Measurements from ENCODE around the gene BABAM1.
A peak's percentile ranks its signal among the peaks of the same experiment; 100 is the strongest.
"Not testable (repeated sequence)": the region's sequence is repeated elsewhere in the genome, so short reads cannot be mapped to it uniquely, and the experiment has no call there.

The BABAM1 gene

DNA sequence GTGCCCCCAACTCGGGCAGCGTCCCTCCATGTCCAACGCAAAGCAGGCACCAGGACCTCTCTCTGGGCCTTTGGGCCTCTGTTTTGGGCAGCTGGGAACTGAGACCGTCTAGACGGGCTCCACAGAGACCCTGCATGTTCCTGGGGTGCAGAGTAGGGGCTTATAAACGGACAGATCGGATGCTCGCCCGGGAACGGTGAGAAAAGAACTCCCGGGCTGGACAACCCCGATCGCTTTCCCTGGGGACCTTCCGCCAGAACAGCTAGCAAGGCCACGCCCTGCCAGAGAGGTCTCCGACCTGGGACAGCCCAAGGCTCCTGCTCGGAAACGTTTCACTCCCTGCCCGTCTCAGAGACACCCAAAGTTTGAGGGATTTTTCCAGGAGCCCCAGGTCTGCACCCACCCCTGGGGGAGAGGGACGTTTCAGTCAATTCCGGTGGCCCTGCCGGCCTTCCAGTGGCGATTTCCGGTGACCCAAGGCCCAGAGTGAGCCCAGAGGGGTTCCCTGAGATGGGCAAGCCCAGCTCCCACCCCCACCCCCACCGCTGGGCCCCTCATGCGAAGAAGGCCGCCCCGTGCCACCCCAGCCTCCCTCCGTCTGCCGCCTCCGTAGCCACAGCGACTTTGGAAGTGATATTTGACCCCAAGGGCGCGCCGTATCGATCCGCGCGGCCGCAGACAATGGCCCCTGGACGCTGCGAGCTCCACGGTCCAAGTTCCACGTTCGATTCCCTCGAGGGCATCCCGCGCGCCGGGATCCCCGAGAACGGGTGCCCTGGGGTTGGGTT, 23.2 kb upstream of the BABAM1 start:
- DNase-seq (ENCODE audit: low read depth) = no peak

DNA sequence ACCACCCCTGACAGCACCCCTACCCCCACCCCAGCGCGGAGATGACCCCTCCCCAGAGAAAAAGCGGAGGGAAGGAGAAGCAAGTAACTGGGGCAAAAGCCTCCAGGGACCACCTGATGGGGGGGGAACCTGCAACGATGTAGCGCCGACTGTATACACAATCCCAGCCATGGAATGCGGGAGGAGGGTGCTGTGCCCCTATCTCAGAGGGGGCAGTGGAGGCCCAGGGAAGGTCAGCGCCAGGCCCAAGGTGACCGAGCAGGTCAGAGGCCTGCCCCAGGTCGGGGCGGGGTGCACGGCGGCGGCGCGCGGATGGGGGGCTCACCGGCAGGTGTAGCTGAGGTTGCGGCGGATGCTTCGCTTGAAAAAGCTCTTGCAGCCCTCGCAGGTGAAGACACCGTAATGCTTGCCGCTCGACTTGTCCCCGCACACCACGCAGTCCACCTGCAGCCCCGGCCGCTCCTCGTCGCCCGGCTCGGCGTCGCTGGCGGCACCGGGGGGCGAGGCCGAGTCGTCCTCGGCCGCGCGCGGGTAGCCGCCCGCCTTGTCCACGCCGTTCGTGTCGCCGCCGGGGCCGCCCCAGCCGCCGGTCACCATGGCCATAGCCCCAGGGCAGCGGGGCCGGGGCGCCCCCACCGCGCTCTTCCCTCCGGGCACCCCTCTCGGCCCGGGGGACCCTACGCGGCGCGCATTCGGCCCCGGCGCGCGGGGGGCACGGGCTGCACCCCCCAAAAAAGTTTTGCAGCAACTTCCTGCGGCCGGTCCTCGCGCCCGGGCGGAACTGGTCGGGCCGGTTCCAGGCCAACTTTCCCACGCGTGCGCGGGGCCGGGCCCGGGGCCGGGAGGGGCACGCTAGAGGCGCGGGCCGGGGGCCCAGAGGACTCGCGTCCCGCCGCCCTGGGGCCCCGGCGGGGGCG, 22.4 kb upstream of the BABAM1 start:
- DNase-seq (ENCODE audit: low read depth) = no peak

DNA sequence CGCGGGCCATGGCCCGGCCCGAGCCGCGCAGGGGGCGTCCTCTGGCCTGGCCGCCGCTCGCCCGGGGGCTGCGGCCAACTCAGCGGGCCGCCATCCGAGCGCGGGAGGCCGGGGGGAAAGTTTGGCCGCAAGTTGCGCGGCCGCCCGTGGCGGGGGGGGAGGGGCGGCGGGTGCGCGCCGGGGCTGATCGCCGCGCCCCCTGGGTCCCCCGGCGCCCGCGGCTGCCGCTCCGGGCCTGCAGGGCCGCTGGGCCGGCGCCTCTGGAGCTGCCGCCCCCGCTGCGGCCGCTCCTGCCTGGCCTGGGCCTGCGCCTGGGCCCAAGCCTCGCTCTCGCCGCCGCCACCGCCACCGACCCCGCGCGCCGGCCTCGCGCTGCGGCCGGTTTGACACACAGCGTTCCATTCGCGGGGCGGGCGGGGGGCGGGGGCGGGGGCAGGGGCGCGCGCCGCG, 21.7 kb upstream of the BABAM1 start, which contains the start of gene NR2F6:
Gene NR2F6 (minus strand): TSS at position 385 of the 450 bp plus-strand sequence. CDS start 699 bp downstream, outside the sequence.
- DNase-seq (ENCODE audit: low read depth) = no peak

DNA sequence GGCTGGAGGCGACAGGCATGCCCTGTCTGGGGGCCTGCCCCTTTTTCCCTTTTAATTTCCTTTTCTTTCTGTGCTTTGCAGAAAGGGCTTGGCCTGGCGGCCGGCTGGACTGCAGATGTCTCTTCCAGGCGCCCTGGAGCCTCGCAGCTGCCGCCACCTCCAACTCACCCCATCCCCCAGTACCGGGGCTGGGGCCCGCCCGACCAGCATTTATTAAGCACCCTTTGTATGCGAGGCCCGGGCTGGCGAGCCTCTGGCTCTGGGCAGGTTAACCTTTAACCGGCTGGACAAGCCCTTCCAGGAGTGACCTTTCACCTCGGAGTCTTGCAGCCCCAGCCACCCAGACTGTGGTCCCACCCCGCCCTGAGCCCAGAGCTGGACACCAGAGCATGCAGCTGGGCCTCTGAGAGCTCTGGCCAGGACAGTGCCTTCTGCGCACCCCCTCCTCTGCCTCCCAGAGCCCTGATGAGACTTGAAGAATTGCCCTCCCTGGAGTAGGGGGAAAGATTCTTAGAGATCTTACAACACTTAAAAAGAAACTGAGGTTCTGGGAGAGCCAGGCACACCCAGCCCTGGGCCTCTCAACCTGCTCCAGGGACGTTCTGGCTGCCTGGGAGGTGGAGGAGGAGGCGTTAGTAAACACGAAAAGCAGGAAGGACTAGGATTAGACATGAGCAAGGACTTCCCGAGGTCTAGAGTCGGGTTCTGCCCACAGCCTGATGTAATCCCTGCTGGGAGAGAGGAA, 20.4 kb upstream of the BABAM1 start:
- DNase-seq (ENCODE audit: low read depth) = no peak

DNA sequence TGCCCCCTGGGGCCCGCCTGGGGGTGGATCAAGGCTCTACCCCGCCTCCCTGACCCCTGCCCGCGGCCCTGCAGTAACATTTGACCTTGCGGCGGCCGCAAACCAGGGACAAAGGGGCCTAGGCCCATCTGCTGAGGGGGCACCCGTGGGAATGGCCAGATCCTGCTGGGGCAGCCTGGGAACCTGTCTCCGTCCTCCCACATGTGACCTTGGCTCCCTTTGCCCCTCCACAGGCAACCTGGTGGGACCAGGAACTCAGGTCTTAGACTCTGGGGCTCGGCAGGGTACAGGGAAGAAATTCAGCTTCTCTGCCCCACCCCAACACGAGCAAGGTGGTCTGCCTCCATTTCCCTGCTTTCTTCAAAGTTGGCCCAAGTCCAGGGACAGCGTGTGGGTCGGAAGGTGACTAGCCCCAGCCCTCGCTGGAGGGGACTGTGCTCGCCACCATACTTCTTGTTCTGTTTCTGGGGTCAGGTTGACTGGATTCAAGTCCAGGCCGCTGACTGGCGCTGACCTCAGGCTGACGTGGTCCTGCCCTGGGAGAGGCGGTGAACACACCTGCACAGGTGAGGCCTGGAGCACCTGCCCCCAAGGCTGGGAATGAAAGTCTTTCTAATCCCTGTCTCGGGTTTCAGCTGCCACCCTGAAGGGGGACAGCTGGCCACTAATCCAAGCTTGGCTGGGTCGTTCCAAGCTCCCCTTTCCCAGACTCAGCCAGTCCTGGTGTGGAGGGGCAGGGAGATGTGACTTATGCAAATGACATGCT, 19.0 kb upstream of the BABAM1 start:
- no peak for DNase-seq (ENCODE audit: low read depth)

DNA sequence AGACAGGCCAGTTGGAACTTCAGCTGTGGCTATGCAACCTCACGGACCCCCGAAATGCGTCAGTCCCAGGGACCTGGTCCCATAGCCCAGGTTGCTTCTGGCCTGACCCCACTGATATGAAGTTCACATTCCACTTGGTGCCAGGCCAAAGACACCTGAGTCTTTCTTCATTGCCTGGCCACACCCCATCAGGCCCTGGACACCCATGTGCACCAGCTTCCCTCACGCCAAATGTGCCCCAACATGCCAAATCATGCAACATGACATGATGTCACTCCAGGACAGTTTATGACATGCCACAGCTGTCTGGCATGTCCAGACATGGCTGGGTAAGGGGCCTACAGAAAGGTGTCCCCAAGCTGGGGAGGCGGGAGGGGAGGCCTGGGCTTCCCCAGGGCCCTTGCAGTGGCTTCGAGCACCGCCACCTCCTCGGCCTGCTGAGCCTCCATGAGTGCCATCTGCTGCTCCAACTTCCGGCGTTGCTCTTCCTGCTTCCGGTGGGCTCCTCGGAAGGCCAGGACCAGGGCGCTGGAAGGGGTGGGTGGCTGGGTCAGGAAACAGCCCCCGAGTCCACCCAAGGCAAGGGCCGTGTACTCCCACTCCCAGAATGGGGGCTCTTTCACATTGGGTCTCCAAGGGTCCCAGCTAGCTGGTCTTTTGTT, 17.2 kb upstream of the BABAM1 start:
- no peak for DNase-seq (ENCODE audit: low read depth)

DNA sequence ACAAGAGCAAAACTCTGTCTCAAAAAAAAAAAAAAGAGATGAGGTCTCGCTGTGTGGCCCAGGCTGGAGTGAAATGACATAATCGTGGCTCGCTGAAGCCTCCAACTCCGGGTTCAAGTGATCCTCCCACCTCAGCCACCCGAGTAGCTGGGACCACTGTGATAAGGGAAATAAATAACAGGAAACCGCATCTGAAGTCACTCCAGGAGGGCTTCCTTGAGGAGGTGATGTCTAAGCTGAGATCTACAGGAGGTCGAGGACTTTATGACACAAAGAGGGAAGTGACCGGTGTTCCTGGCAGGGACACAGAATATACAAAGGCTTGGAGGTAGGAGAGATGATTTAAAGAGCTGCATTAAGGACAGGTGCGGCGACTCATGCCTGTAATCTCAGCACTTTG, 12.6 kb upstream of the BABAM1 start:
- no peak for DNase-seq (ENCODE audit: low read depth)

DNA sequence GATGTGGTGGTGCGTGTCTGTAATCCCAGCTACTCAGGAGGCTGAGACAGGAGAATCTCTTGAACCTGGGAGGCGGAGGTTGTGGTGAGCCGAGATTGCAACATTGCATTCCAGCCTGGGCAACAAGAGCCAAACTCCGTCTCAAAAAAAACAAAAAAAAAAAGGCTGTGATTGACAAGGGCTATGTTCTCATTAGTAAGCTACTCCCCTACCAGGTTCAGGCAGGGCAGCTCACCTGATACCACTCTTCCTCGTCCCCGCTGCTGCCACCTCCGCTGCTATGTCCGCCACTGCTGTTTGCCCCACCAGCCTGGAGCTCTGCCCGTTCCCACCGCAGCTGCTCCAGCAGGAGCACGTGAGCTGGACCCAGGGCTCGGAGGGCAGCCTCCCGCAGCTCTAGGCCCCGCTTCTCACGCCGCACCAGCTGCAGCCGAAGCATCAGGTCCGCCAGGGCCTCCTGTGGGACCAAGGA, 12.1 kb upstream of the BABAM1 start:
- DNase-seq (ENCODE audit: low read depth) = no peak

DNA sequence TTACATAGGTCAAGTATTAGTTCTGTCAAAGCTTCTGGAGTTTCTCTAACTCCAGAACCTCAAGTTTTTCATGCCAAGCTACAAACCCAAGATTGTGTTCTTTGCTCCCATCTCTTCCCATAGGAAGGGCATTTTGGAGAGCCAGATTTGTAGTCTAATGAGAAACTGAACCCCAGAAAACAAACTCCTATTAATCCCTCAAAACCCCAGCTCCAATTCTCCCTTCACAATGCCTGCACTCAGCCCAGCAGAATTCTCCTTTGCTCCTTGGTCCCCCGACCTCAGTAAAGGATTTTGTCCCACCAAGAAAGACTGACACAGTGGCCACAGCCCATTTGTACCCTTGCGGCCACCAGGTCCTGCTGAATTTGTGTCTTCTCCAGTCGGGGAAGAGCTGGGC, 11.1 kb upstream of the BABAM1 start:
- no peak for DNase-seq (ENCODE audit: low read depth)

DNA sequence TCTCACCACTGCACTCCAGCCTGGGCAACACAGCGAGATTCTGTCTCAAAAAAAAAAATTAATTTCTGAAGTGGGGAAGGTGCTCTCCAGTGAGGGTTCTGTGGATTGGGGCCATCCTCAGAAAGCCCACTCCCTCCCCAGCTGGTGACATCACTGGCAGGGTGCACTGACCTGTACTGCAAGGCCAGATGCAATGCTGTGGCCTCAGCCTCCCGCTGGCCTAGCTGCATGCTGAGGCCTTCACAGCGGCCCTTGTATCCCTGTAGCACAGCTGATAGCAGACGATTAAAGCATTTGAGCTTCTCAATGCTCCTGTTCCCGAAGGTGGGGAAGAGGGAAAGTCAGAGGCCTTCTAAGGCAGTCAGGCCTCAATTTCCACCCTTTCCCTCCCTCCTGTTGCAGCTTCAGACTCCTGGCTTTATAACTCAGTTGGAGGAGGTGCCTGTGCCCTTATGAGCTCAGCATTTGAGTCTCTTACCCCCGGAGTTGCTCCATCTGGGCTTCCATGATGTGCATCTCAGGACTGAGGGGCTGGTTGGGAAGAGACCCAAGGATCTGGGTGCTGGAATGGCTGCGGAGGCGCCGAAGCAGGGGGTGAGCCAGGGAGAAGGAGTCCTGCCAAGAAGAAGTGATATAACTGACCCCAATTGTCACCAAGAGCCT, 8.0 kb upstream of the BABAM1 start:
- DNase-seq (ENCODE audit: low read depth) = no peak

DNA sequence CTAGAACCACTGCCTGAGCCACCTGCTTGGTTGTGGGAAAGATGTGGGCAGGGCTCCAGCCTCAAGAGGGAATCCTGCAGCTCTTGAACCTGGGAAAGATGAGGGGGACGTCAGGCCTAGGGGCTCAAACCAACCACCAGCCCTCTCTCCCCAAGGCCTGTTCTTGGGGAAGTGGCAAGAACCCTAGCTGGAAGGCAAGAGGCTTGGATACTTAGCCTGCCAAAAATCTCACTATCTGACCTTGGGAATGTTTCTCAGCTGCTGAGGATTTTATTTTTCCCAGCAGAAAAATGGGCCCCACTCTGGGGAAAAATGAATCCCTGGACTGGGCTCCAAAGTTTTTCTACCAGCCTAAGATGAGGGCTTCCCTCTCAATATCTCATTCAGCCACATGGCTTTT, 7.3 kb upstream of the BABAM1 start:
- no peak for DNase-seq (ENCODE audit: low read depth)

DNA sequence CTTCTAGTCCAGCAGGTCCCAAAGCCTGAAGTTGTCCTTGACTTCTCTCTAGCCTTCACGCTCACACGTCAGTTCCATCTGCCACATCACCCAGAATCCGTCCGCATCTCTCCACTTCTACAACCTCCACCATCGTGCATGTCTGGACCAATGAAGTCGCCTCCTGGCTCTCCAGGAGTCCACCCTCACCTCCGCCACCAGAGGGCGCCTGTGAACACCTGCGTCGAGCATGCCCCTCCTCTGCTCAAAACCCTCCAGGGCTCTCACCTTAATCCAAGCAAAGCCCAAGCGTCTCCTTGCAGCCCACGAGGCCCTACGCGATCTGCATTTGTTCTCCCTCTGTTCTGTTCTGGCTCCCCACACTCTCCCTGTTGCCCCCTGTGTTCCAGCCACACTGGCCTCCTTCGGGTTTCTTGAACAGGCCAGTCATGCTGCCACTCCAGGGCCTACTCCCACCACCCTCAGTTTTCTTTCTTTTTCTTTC, 6.4 kb upstream of the BABAM1 start:
- peak; percentile 93 for DNase-seq (ENCODE audit: low read depth)

DNA sequence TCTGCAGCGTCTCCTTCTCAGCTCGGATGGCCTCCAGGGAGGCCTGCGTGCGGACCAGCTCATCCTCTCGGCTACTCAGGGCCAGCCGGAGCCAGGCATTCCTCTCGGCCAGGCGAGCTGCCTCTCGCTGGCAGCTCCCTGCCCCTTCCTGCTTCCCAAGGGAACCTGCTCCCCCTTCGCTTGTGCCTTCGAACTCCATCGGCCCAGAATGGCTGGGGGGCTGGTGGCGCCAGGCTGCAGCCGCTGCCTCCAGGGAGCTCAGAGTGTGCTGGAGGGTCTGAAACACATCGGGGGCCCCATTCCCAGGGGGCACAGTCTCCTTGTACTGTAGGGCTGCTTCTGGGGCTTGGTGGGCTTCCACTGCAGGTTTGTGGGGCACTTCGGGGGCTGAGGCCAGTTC, 4.7 kb upstream of the BABAM1 start:
- DNase-seq (ENCODE audit: low read depth) = no peak

DNA sequence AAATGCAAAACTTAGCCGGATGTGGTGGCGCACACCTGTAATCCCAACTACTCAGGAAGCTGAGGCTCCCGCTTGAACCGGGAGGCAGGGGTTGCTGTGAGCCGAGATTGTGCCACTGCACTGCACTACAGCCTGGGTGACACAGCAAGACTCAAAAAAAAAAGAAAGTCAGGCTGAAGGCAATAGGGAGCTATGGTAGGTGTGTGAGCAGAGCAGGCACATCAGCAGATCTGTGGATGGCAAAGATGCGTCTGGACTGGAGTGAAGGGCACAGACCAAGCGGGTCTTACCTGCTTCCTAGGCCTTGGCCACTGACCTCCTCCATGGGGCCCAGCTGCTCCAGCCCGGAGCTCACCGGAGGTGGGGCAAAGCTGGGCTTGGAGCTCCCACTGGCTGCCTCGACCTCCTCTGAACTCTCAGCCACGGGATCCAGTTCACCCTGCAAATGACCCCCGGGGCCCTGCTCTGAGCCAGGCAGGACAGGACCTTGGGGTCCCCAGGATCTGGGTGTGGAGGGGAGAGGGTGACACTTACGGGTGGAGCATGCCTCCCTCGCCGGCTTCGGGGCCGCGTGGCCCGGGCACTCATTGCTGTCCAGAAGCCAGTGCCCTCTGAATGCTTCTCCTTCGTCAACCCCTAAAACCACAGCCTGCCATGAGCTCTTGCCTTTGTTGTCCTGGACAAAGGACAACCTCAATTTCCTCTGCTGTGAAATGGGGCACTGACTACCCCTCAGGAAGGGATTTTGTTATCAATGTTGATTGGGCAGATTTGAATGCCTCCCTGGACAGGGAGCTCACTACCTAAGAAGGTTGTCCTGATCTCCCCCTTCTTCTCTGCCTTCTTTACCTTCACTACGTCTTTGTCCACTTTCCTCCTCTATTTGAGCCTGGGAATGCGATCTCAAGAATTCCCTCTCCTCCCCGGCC, 3.3 kb upstream of the BABAM1 start:
- DNase-seq (ENCODE audit: low read depth) = no peak

DNA sequence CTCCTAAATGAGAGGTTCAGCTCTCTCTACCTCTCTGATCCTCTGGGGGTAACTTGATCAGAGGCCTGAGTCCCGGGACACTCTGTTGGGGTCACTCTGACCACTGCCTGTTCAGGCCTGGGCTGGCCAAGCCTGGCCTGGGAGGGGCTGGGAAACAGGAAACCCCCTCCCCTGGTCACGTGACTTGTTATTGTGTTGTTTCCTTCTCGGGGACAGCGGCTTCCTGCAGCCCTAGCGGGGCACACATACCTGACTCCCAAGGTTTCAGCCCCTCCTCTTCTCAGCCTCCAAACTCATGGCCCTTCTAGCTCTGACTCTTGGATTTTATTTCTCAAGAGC, 2.6 kb upstream of the BABAM1 start, which contains the start of gene USHBP1:
Gene USHBP1 (minus strand): TSS at position 105 of the 339 bp plus-strand sequence. CDS start 446 bp downstream, outside the sequence.
- no peak for DNase-seq (ENCODE audit: low read depth)

DNA sequence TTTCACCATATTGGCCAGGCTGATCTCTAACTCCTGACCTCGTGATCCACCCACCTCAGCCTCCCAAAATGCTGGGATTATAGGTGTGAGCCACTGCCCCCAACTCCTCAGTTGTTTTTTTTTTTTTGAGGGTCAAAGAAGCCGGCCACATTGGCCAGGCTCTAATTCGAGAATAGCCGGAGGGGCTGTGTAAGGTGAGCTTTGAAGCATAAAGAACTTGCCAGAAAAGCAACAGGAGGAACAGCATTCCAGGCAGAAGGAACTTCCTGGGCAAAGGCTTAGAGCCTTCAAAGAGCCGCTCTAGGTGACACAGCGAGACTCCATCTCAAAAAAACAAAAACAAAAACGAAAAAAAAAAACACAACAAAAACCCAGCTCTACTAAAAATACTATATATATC, 1.2 kb upstream of the BABAM1 start:
- no peak for DNase-seq (ENCODE audit: low read depth)

DNA sequence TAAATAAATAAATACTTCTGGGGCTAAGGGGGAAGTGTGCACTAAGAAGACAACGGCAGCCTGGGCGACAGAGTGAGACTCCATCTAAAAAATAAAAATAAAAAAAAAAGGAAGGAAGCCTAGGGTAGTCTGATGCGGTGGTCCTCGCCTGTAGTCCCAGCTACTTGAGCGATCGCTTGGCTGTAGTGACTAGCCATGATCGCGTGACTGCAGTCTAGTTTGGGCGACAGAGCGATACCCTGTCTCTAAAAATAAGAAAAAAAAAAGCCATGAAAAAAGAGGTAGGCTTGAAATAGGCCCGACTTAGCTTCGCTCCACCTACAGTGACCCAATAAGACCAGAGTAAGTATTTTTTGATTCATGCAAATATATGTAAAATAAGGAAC, 661 bp upstream of the BABAM1 start:
- DNase-seq (ENCODE audit: low read depth) = no peak

DNA sequence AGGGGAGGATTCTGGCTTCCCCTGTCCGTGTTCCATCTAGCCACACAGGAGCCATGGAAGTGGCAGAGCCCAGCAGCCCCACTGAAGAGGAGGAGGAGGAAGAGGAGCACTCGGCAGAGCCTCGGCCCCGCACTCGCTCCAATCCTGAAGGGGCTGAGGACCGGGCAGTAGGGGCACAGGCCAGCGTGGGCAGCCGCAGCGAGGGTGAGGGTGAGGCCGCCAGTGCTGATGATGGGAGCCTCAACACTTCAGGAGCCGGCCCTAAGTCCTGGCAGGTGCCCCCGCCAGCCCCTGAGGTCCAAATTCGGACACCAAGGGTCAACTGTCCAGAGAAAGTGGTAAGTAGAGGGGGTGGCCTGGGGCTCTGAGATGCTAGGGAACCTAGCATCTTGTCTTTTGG, 1.5 kb downstream of the BABAM1 start:
- DNase-seq (ENCODE audit: low read depth) = no peak

DNA sequence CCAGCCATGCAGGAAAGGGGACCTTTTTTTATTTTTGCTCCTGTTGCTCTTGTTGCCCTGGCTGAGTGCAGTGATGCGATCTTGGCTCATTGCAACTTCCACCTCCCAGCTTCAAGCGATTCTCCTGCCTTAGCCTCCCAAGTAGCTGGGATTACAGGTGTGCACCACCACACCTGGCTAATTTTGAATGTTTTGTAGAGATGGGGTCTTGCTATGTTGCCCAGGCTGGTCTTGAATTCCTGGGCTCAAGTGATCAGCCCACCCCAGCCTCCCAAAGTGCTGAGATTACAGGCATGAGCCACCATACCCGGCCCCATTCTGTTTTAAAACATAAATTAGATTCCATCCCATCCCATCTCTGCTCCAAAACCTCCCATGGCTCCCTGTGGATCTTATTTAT, 7.6 kb downstream of the BABAM1 start:
- DNase-seq (ENCODE audit: low read depth) = not testable (repeated sequence)

All from activated T-cell treated with anti-CD3 and anti-CD28 coated beads for 1 hour (primary cell).